Activated T-cell treated with anti-CD3 and anti-CD28 coated beads, Interleukin-2, amount 50 U/mL, for 1 hour (primary cell): Measurements from ENCODE around the gene PCK1.

Experiments
- DNase-seq: peaks from one replicate; pipeline ENCODE4 v3.0.0-alpha.2; 2020

The PCK1 gene

GRCh38 chr20:57589728-57590484 is 29.0 kb downstream of the PCK1 start:
- DNase-seq, result no peak

GRCh38 chr20:57590485-57591288 is 29.8 kb downstream of the PCK1 start:
- no peak for DNase-seq

GRCh38 chr20:57591289-57592229 is 30.6 kb downstream of the PCK1 start:
- no peak for DNase-seq

GRCh38 chr20:57592263-57593092 is 31.6 kb downstream of the PCK1 start:
- no peak for DNase-seq

GRCh38 chr20:57593134-57593886 is 32.4 kb downstream of the PCK1 start:
- DNase-seq, result no peak

- DNase-seq, result peak; percentile 60
These were observed 33.4 kb downstream of the PCK1 start for GRCh38 chr20:57594092-57594951.

GRCh38 chr20:57595041-57596030 is 34.4 kb downstream of the PCK1 start:
- DNase-seq, result no peak

GRCh38 chr20:57596358-57596757 is 35.4 kb downstream of the PCK1 start:
- no peak for DNase-seq

- DNase-seq, result peak; percentile 83
These were observed 36.4 kb downstream of the PCK1 start for GRCh38 chr20:57596998-57597939.

GRCh38 chr20:57598060-57598459 is 37.1 kb downstream of the PCK1 start:
- DNase-seq, result no peak

- no peak for DNase-seq
These were observed 37.6 kb downstream of the PCK1 start for GRCh38 chr20:57598491-57598890.

- DNase-seq, result no peak
These were observed 39.7 kb downstream of the PCK1 start for GRCh38 chr20:57600320-57601210.

- no peak for DNase-seq
These were observed 40.3 kb downstream of the PCK1 start for GRCh38 chr20:57601211-57601570.

GRCh38 chr20:57601737-57602136 is 40.8 kb downstream of the PCK1 start:
- DNase-seq, result no peak

GRCh38 chr20:57603120-57603519 is 42.2 kb downstream of the PCK1 start:
- DNase-seq, result no peak

- no peak for DNase-seq
These were observed 44.1 kb downstream of the PCK1 start for GRCh38 chr20:57605045-57605444.

- DNase-seq, result no peak
These were observed 45.0 kb downstream of the PCK1 start for GRCh38 chr20:57605878-57606277.
